NOMO-1 (cell line): ENCODE measurements around the gene FER.
"Not testable (repeated sequence)": the region's sequence is repeated elsewhere in the genome, so short reads cannot be mapped to it uniquely, and the experiment has no call there.

Experiments
- DNase-seq, 2 experiments: peaks; one replicate each; lab custom pipeline; 2025; ENCODE audit not compliant: unreplicated experiment in 2 of 2; lab: John Stamatoyannopoulos, UW

FER gene

DNA sequence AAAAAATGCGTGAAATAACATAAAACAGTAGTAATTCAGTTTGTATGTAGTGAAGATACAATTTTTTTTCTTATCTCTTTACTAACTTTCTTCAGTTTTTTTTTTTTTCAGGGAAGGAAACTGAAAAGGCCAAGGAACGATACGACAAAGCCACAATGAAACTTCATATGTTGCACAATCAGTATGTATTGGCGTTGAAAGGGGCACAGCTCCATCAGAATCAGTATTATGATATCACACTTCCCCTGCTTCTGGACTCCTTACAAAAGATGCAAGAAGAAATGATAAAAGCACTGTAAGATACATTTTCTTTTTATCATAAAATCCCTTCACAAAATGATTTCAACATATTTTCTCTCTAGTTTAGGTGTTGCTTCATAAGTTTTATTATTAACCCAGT lies 120.0 kb downstream of the FER start:
- peak; percentile 66 to 71 for DNase-seq

GRCh38 chr5:108869066-108869465 lies 121.4 kb downstream of the FER start:
- DNase-seq: no peak

DNA sequence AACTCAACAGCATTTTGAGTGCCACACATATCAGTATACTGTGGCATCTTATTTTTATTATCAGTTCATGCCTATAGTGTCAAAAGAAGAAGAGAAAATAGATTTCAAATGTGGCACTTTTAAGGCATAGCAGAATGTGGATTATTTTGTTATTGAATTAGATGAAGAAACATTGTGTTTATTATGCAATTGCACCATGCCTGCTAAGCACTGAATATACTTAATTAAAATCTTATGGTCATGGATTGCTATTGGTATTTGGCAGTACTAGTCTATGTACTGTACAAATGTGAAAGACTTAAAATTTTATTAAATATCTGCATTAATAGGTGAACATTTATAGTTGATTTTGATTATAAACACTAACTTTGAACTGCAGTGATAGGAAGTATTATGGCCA lies 128.8 kb downstream of the FER start:
- no peak for DNase-seq

GRCh38 chr5:108878756-108879155 lies 131.1 kb downstream of the FER start:
- no peak for DNase-seq

- DNase-seq: no peak
These were observed 133.4 kb downstream of the FER start for GRCh38 chr5:108881133-108881532.

GRCh38 chr5:108884736-108885135 lies 137.0 kb downstream of the FER start:
- no peak for DNase-seq

DNA sequence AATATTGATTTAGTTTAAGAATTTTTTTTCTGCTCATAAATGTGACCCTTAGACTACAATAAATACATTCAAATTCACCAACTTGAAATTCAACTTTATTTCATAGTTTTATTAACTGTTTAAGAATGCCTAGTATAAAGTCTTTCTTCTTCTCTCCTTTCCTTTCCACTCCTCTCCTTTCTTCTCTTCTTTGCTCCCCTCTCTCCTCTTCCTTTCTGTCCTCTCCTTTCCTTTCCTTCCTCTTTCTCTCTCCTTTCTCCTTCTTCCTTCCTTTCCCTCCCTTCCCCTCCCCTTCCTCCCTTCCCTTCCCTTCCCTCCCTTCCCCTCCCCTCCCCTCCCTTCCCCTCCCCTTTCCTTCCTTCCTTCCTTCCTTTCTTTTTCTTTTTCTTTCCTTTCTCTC lies 150.6 kb downstream of the FER start:
- DNase-seq: no peak

DNA sequence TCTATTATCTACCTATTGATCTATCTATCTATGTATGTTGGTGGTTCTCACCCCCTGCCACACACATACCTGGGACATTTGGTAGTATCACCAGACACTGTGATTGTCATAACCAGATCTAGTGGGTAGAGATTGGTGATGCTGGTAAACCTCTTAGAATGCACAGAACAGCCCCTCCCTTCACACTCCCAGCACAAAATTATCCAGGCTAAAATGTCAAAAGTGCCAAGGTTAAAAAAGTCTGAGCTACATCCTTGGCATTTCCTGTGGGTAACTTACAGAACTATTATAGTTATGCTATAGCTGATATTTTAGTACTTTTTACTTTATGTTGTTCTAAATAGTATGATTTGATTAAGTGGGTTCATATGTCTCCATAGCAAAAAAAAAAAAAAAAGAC lies 151.0 kb downstream of the FER start:
- DNase-seq: no peak

GRCh38 chr5:108899244-108899643 lies 151.5 kb downstream of the FER start:
- not testable (repeated sequence) for DNase-seq

DNA sequence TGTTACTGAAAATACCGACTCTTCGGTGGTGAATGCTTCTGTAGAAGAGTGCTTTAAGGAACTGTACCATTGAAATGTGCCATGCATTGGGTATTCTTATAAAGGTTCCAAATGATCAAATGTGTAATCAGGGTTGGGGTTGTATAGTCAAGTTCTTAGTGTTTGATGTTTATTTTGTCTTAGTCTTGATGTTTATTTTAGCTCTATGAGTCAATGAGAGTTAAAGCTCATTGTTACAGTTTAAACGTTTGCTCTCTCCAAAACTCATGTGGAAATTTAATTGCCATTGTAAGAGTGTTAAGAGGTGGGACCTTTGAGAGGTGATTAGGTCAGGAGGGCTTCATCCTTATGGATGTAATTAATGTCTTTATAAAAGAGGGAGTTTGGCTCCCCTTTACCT lies 153.0 kb downstream of the FER start:
- no peak for DNase-seq

DNA sequence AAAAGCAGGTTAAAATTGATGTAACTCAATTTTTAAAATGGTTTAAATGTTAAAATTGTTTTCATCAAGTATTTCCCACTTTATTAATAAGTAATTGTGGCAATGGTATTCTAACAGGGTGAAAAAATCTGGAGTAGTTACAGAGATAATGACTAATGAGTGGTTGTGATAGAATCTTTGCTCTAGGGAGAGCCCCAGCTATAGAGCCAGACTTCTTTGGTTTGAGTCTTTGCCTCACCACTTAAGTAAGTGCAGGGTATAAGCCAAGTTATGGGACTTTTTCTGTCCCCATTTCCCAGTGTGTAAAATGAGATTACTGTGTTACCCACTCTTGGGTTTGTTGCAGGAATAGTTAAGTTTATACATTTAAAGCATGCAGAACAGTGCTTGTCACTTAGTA lies 158.1 kb downstream of the FER start:
- no peak for DNase-seq

GRCh38 chr5:108910627-108911026 lies 162.9 kb downstream of the FER start:
- no peak for DNase-seq

GRCh38 chr5:108911055-108911454 lies 163.4 kb downstream of the FER start:
- DNase-seq: no peak

DNA sequence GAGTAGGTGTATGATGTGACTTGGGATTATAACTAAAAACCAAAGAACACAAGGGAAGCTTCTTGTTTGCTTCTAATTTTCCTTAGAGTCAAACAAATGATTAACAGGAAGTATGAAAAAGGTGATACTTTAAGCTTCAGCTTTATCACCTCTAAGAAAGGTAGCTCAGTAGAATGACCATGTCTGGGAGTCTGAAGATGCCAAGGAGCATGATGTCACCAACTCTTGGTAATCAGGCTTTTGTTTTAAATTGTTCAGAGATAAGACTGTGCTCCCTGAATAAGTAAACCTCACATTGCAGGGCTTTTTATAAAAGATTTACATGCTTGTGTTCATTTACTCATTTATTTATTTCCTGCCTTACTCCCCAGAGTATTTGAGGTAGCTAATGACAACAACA lies 169.9 kb downstream of the FER start:
- no peak for DNase-seq

GRCh38 chr5:108919591-108920326 lies 172.1 kb downstream of the FER start:
- DNase-seq: no peak

GRCh38 chr5:108924457-108924961 lies 176.8 kb downstream of the FER start:
- peak; percentile 40 to 45 for DNase-seq

GRCh38 chr5:108925073-108925472 lies 177.4 kb downstream of the FER start:
- no peak for DNase-seq

DNA sequence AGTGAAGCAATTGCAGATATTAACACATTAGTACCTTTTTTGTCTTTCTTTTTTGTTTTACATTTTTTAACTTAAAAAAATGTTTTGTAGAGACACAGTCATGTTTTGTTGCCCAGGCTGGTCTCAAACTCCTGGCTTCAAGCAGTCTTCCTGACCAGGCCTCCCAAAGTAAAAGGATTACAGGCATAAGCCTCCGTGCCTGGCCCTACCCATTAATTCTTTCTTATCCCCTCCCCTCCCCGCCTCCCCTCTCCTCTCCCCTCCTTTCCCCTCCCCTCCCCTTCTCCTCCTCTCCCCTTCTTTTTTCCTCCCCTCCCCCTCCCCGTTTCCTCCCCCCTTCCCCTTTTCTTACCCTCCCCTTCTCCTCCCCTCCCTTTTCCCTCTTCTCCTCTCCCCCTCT lies 182.4 kb downstream of the FER start:
- no peak for DNase-seq

DNA sequence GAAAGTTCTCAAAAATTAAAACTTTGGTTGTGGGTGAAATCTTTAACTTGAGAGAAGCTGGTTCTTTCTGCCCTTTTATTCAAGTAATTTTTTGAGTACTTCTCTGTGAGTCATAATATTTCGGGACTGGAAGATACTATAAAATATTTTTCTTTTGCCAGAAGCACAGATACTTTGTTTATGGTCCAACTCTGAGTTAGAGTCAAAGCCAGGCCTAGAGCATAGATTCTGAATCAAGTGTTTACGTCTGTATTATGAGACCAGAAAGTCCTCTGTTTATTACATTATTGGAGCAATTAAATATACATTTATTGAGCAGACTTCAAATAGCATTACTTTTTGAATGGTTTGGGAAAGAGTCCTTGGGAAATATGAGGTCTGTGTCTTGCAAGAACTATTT lies 187.9 kb downstream of the FER start:
- no peak for DNase-seq

DNA sequence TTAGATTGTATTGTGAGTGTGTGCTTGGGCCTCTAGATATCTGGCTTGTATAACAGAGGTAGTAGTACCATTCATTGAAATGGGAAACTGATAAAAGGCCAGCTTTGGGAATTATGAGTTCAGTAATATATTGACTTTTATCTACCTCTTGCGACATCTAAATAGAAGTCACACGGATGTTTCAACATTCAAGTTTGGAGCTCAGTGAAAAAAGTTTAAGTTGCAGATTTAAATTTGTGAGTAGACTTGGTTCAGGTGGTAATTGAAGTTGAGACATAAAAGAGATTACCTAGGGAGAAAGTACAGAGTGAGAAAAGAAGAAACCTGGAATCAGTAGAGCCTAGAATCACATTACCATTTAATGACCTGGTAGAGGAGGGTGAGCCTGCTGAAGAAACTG lies 189.5 kb downstream of the FER start:
- DNase-seq: no peak

DNA sequence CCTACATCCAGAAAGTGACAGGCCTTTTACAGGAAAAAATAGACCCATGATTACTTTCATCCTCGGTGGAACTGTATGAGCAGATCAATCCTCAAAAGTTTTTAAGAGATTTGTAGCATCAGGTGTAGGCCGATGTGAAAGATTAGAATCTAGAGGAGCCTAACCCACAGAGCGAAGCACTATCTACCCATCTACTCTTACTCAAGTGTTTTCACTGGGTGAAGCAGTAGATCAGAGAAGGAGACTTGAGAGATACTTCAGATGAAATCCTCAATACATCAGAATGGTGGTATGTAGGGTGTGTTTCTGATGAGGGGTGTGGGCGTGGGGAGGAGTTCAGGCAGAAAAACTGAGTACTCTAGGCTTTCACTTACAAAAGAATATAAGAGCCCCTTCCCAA lies 192.8 kb downstream of the FER start:
- no peak for DNase-seq

DNA sequence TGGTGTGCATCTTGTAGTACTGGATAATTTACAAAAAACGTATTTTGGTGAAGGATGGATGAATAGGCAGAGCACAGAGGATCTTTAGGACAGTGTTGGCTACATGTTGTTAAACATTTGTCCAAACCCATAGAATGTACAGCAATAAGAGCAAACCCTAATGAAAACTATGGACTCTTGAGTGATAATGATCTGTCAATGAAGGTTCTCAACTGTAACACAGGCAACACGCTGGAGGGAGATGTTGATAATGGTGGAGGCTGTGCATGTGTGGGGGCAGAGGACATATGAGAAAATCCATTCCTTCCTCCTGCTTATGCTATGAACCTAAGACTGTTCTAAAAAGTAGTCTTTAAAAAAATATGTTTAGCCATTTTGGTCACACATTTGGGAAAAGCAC lies 194.0 kb downstream of the FER start:
- DNase-seq: no peak

- DNase-seq: no peak
These were observed 195.0 kb downstream of the FER start for GRCh38 chr5:108942701-108943100.
